Hepatocyte (in vitro differentiated cells): ENCODE results near the gene FCGR3A. TPM values are rescaled to one million over a fixed set of nuclear protein-coding genes. Genes with fewer than 3 reads are reported as not detected.
"Not testable (repeated sequence)": the region's sequence is repeated elsewhere in the genome, so short reads cannot be mapped to it uniquely, and the experiment has no call there.

Experiments used
- DNase-seq: peaks from one replicate; pipeline ENCODE4 v3.0.0-alpha.2; 2016; ENCODE audit warnings: low spot score
- H2AFZ ChIP-seq: fragments of 200-600 bp; sonication (generic); 2 replicates; pipeline ENCODE4 v1.6.0; 2016; ENCODE audit warnings: antibody characterized with exemption, mild to moderate bottlenecking
- H3K27ac ChIP-seq: fragments of 200-600 bp; sonication (generic); 2 replicates; pipeline ENCODE4 v1.5.1; 2016; ENCODE audit warnings: mild to moderate bottlenecking
- H3K27me3 ChIP-seq: fragments of 200-600 bp; sonication (generic); 2 replicates; pipeline ENCODE4 v1.6.1; 2016
- H3K36me3 ChIP-seq: fragments of 200-600 bp; sonication (generic); replicated peaks from 2 replicates; pipeline ENCODE4 v1.5.1; 2016; ENCODE audit warnings: low read depth; ENCODE audit not compliant: insufficient read depth
- H3K4me1 ChIP-seq: fragments of 200-600 bp; sonication (generic); 2 replicates; pipeline ENCODE4 v1.5.1; 2016; ENCODE audit warnings: mild to moderate bottlenecking, moderate library complexity; ENCODE audit not compliant: insufficient read depth
- H3K4me2 ChIP-seq: fragments of 200-600 bp; sonication (generic); 2 replicates; pipeline ENCODE4 v1.6.0; 2016
- H3K4me3 ChIP-seq: fragments of 200-600 bp; sonication (generic); 2 replicates; pipeline ENCODE4 v1.5.1; 2016; ENCODE audit warnings: mild to moderate bottlenecking
- H3K79me2 ChIP-seq: fragments of 200-600 bp; sonication (generic); 2 replicates; pipeline ENCODE4 v1.6.0; 2017; ENCODE audit warnings: mild to moderate bottlenecking
- H3K9me2 ChIP-seq: fragments of 200-600 bp; sonication (generic); replicated peaks from 2 replicates; pipeline ENCODE4 v1.6.0; 2017; ENCODE audit warnings: mild to moderate bottlenecking; ENCODE audit not compliant: insufficient read depth
- H3K9me3 ChIP-seq: fragments of 200-600 bp; sonication (generic); 2 replicates; pipeline ENCODE4 v1.5.1; 2016; ENCODE audit warnings: low read depth, mild to moderate bottlenecking
- H4K20me1 ChIP-seq: fragments of 200-600 bp; sonication (generic); 2 replicates; pipeline ENCODE4 v1.6.0; 2016; ENCODE audit warnings: mild to moderate bottlenecking; ENCODE audit not compliant: insufficient read depth, poor library complexity, severe bottlenecking
- CTCF ChIP-seq: fragments of 200-600 bp; sonication (generic); IDR thresholded peaks from 2 replicates; pipeline ENCODE4 v1.5.1; 2016; ENCODE audit warnings: antibody characterized with exemption, mild to moderate bottlenecking; ENCODE audit not compliant: poor library complexity
- EZH2 ChIP-seq: fragments of 200-600 bp; sonication (generic); IDR thresholded peaks from 2 replicates; pipeline ENCODE4 v1.6.1; 2016; ENCODE audit warnings: antibody characterized with exemption, mild to moderate bottlenecking, borderline replicate concordance
- EZH2phosphoT487 ChIP-seq: fragments of 200-600 bp; sonication (generic); IDR thresholded peaks from one replicate; pipeline ENCODE4 v1.6.1; 2018; ENCODE audit warnings: antibody characterized with exemption, mild to moderate bottlenecking, low read depth, moderate library complexity; ENCODE audit not compliant: unreplicated experiment, severe bottlenecking
- WGBS: methylation state at CpG from one replicate; pipeline ENCODE4 v1.1.6; 2016; ENCODE audit warnings: low lambda C conversion rate; ENCODE audit errors: missing lambda C conversion rate; 5-methylcytosine and 5-hydroxymethylcytosine counted together
- polyA plus RNA-seq: library from polyadenylated mRNA; unstranded; fragments of >200 nt; fragmentation: Nextera tagmentation; extraction: Ambion mirVana; gene quantifications from 2 replicates; pipeline ENCODE4 v1.2.1, GENCODE V29; 2016
- total RNA-seq: library from RNA; depleted of rRNA; stranded (reverse); fragments of >200 nt; gene quantifications from 2 replicates; pipeline ENCODE4 v1.2.3, GENCODE V29; 2014

Gene FCGR3A
- total RNA-seq: 0.17 and 2.2 TPM in 2 replicates
- polyA plus RNA-seq: 0.31 and 0.80 TPM in 2 replicates

- H3K9me2 ChIP-seq: no peaks in the 10 kb centered on the region
- 88% methylated on average over 2 of the region's 2 CpGs for WGBS
- H3K27ac ChIP-seq: no peak within 1 kb of the TSS
Observed at GRCh38 chr1:161549652-161550051, at the start of gene FCGR3A. TSS of gene FCGR3A (minus strand) at chr1:161549818. CDS start at chr1:161549736, 82 bp downstream.

GRCh38 chr1:161597077-161597476 is 47.5 kb upstream of the FCGR3A start:
- not testable (repeated sequence) for DNase-seq, H3K36me3 ChIP-seq, H2AFZ ChIP-seq, H3K4me3 ChIP-seq, H3K4me2 ChIP-seq, H3K27ac ChIP-seq, H3K9me2 ChIP-seq, H3K79me2 ChIP-seq, H3K27me3 ChIP-seq, H3K9me3 ChIP-seq, H4K20me1 ChIP-seq
- WGBS: 88% methylated on average over 3 of the region's 3 CpGs
- H3K4me1 ChIP-seq: peaks cover 13% of the 10 kb centered on the region

More at GRCh38 chr1:161549652-161550051, at the start of gene FCGR3A:
- Histone ChIP-seq H3K36me3 (no peaks in the 10 kb centered on the region), H3K79me2 (no peaks in the 10 kb centered on the region), H3K4me3 (no peak within 1 kb of the TSS), H3K4me2 (no peak within 1 kb of the TSS), H2AFZ (no peak within 1 kb of the TSS), H3K9me3 (no peaks in the 10 kb centered on the region), H3K27me3 (no peaks in the 10 kb centered on the region), H4K20me1 (no peaks in the 10 kb centered on the region), H3K4me1 (no peaks in the 10 kb centered on the region)
- TF ChIP-seq CTCF (no peak), EZH2 (no peak), EZH2phosphoT487 (no peak)
- DNase-seq: no peak

GRCh38 chr1:161595583-161595982 is 46.0 kb upstream of the FCGR3A start:
- Histone ChIP-seq H3K4me1 (peaks cover 13% of the 10 kb centered on the region), H2AFZ (peak overlapping the region; percentile 59), H3K4me2 (peak overlapping the region; percentile 46), H3K27ac (peak overlapping the region; percentile 94)
- DNase-seq, H4K20me1 ChIP-seq, H3K9me2 ChIP-seq, H3K9me3 ChIP-seq, H3K36me3 ChIP-seq, H3K79me2 ChIP-seq, H3K27me3 ChIP-seq, H3K4me3 ChIP-seq: not testable (repeated sequence)
- WGBS: 37% methylated on average over 2 of the region's 2 CpGs

DNA sequence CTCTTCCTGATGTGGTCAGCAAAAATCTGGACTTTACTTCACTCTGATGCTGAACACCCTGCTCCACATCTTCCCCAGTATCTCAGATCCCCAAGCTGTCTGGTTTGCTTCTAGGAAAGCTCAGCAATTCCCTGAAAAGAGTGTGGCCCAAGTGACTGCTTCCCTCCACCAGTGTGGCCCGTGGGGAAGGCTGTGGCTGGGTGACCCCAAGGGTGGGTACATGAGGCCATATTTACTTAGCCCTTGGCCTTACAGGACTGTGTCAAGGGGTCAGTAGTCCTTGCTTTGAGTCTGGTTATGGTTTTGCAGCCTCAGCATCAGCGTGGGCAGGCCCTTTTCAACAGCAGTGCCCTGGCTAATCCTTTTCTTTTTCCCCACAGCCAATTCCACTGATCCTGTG is 45.6 kb upstream of the FCGR3A start:
- H3K79me2 ChIP-seq, H3K4me3 ChIP-seq, H4K20me1 ChIP-seq, H3K9me2 ChIP-seq, DNase-seq, H3K27me3 ChIP-seq, H3K36me3 ChIP-seq, H3K9me3 ChIP-seq: not testable (repeated sequence)
- H2AFZ ChIP-seq: peak overlapping the region; percentile 59
- peaks cover 13% of the 10 kb centered on the region for H3K4me1 ChIP-seq
- 52% methylated on average over 2 of the region's 2 CpGs for WGBS
- H3K27ac ChIP-seq: peak overlapping the region; percentile 94
- H3K4me2 ChIP-seq: peak overlapping the region; percentile 46

GRCh38 chr1:161594269-161594984 is 44.8 kb upstream of the FCGR3A start:
- not testable (repeated sequence) for H3K27me3 ChIP-seq, H3K36me3 ChIP-seq, H4K20me1 ChIP-seq, H3K4me3 ChIP-seq, H3K9me2 ChIP-seq, H3K79me2 ChIP-seq, H3K4me2 ChIP-seq, H3K9me3 ChIP-seq, H2AFZ ChIP-seq
- WGBS: 42% methylated on average over 4 of the region's 4 CpGs
- Histone ChIP-seq H3K4me1 (peaks cover 13% of the 10 kb centered on the region), H3K27ac (peak overlapping the region; percentile 37)
- DNase-seq: peak; percentile 11

DNA sequence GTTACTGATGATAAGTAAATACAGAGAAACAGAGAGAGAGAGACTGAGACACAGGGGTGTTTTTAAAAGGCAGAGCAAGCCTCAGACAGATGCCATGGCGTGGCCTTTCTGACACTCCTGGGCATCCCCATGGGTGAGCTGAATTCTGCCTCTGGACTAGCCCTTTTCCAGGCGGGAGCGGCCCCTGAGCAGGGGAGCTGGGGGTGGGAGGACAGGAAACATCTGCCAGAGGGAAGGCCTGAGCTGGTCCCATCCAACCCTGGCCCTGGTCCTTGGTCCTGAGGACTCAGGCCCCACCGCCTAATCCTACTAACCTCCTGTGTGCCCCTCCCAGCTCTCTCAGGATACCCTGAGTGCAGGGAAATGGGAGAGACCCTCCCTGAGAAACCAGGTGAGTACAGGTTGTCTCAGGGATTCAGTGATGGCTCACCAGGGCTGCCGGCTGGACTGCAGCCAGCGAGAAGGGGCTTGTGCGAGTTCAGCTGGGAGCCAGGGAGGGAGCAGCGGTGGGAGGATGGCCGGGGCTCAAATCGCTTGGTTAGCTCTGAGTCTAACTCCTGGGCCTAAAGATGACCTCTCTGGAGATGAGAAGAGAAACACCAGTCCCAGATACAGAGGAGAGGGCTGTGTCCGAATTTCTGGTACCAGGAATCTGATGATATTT is 43.6 kb upstream of the FCGR3A start:
- H3K9me3 ChIP-seq, H3K27ac ChIP-seq, H3K4me2 ChIP-seq, DNase-seq, H3K79me2 ChIP-seq, H4K20me1 ChIP-seq, H2AFZ ChIP-seq, H3K4me3 ChIP-seq, H3K9me2 ChIP-seq, H3K36me3 ChIP-seq, H3K27me3 ChIP-seq: not testable (repeated sequence)
- WGBS: 92% methylated on average over 10 of the region's 11 CpGs
- peaks cover 13% of the 10 kb centered on the region for H3K4me1 ChIP-seq

DNA sequence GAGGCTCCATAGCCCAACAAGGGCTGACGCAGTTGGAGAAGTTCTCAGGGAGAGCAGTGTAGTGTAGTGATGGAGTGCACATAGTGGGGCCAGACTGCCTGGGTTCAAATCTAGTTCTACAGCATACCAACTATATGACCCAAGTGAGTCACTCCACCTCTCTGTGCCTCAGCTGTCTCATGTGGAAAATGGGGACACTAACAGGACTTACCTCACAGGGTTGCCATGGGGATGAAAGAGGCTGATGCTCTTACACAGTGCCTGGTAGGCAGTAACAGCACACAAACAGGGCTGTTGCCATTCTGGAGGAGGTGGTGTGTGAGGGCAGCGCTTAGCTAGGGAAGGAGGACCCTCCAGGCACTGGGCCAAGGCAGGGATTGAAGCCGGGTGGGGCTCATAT is 43.0 kb upstream of the FCGR3A start:
- H3K27ac ChIP-seq, H3K36me3 ChIP-seq, H3K9me3 ChIP-seq, DNase-seq, H3K4me2 ChIP-seq, H3K79me2 ChIP-seq, H4K20me1 ChIP-seq, H2AFZ ChIP-seq, H3K27me3 ChIP-seq, H3K9me2 ChIP-seq, H3K4me3 ChIP-seq: not testable (repeated sequence)
- H3K4me1 ChIP-seq: peaks cover 13% of the 10 kb centered on the region
- WGBS: 50% methylated on average over 3 of the region's 3 CpGs
